HEK293 (cell line): ENCODE data around the gene THBS1.

Source experiments
- CTCF ChIA-PET: fragments of 350-600 bp; formaldehyde crosslinking; extraction: SDS; loops from one replicate; lab custom pipeline; 2021; ENCODE audit warnings: antibody characterized with exemption; lab: Yijun Ruan, JAX
- POLR2A ChIA-PET: fragments of 300-600 bp; formaldehyde crosslinking; extraction: SDS; loops from one replicate; lab custom pipeline; 2020; ENCODE audit warnings: antibody characterized with exemption, inconsistent platforms; lab: Yijun Ruan, JAX
- H3K27ac ChIP-seq: fragments of 200-500 bp; sonication (Bioruptor generic); 2 replicates; pipeline ENCODE4 v1.5.1; 2014; ENCODE audit warnings: low read depth, low read length, control low read depth, inconsistent platforms; ENCODE audit errors: extremely low read depth
- H3K36me3 ChIP-seq, 2 experiments: fragments of 200-500 bp in 1 of 2; sonication (Bioruptor generic) in 1 of 2; 1 replicate in 1 of 2; 2 replicates in 1 of 2; pipeline ENCODE4 v1.5.1; 2014 to 2017; ENCODE audit warnings: inconsistent platforms in 2 of 2, low read length in 2 of 2; ENCODE audit not compliant: control insufficient read depth in 2 of 2, insufficient read depth in 1 of 2
- H3K4me1 ChIP-seq: fragments of 200-500 bp; sonication (Bioruptor generic); 2 replicates; pipeline ENCODE4 v1.5.1; 2014; ENCODE audit warnings: mild to moderate bottlenecking, low read length, inconsistent platforms; ENCODE audit not compliant: control insufficient read depth, insufficient read depth
- H3K4me3 ChIP-seq: 2 replicates; pipeline ENCODE4 v1.5.1; 2011; ENCODE audit warnings: low read depth, mild to moderate bottlenecking, control low read depth, low read length, moderate library complexity
- H3K9me3 ChIP-seq: fragments of 200-500 bp; sonication (Bioruptor generic); 2 replicates; pipeline ENCODE4 v1.5.1; 2014; ENCODE audit warnings: low read depth, low read length, inconsistent platforms; ENCODE audit not compliant: control insufficient read depth, insufficient read depth
- INSM2 ChIP-seq: fragments of 450-650 bp; formaldehyde crosslinking; IDR thresholded peaks from 2 replicates; pipeline ENCODE4 v1.5.1; 2016; ENCODE audit warnings: missing biosample characterization, missing genetic modification characterization
- OVOL3 ChIP-seq: fragments of 450-650 bp; formaldehyde crosslinking; IDR thresholded peaks from 2 replicates; pipeline ENCODE4 v1.5.1; 2016; ENCODE audit warnings: missing biosample characterization, missing genetic modification characterization
- SP3 ChIP-seq: fragments of 450-650 bp; formaldehyde crosslinking; IDR thresholded peaks from 2 replicates; pipeline ENCODE4 v1.5.1; 2016; ENCODE audit warnings: missing biosample characterization, missing genetic modification characterization
- SP7 ChIP-seq: fragments of 450-650 bp; formaldehyde crosslinking; IDR thresholded peaks from 2 replicates; pipeline ENCODE4 v1.5.1; 2016; ENCODE audit warnings: missing biosample characterization, missing genetic modification characterization
- TSHZ1 ChIP-seq: fragments of 450-650 bp; formaldehyde crosslinking; IDR thresholded peaks from 2 replicates; pipeline ENCODE4 v1.5.1; 2016; ENCODE audit warnings: missing biosample characterization, missing genetic modification characterization, borderline replicate concordance
- YY2 ChIP-seq: fragments of 450-650 bp; formaldehyde crosslinking; IDR thresholded peaks from 2 replicates; pipeline ENCODE4 v1.5.1; 2016; ENCODE audit warnings: missing biosample characterization, missing genetic modification characterization
- ZBTB17 ChIP-seq: fragments of 450-650 bp; formaldehyde crosslinking; IDR thresholded peaks from 2 replicates; pipeline ENCODE4 v1.5.1; 2016; ENCODE audit warnings: missing biosample characterization, missing genetic modification characterization
- ZBTB20 ChIP-seq: fragments of 450-650 bp; formaldehyde crosslinking; IDR thresholded peaks from 2 replicates; pipeline ENCODE4 v1.5.1; 2016; ENCODE audit warnings: missing biosample characterization, missing genetic modification characterization
- ZNF211 ChIP-seq: fragments of 450-650 bp; formaldehyde crosslinking; IDR thresholded peaks from 2 replicates; pipeline ENCODE4 v1.5.1; 2016; ENCODE audit warnings: low read depth, missing biosample characterization, missing genetic modification characterization
- ZNF221 ChIP-seq: fragments of 450-650 bp; formaldehyde crosslinking; IDR thresholded peaks from 2 replicates; pipeline ENCODE4 v1.5.1; 2017; ENCODE audit warnings: missing biosample characterization, missing genetic modification characterization, borderline replicate concordance
- ZNF26 ChIP-seq: fragments of 450-650 bp; formaldehyde crosslinking; IDR thresholded peaks from 2 replicates; pipeline ENCODE4 v1.5.1; 2016; ENCODE audit warnings: missing biosample characterization, missing genetic modification characterization
- ZNF311 ChIP-seq: fragments of 450-650 bp; formaldehyde crosslinking; IDR thresholded peaks from 2 replicates; pipeline ENCODE4 v1.5.1; 2017; ENCODE audit warnings: missing biosample characterization, missing genetic modification characterization, borderline replicate concordance
- ZNF354C ChIP-seq: fragments of 450-650 bp; formaldehyde crosslinking; IDR thresholded peaks from 2 replicates; pipeline ENCODE4 v1.5.1; 2016; ENCODE audit warnings: missing biosample characterization, missing genetic modification characterization, low read depth, borderline replicate concordance
- ZNF394 ChIP-seq: fragments of 450-650 bp; formaldehyde crosslinking; IDR thresholded peaks from 2 replicates; pipeline ENCODE4 v1.5.1; 2016; ENCODE audit warnings: missing biosample characterization, missing genetic modification characterization, mild to moderate bottlenecking, moderate library complexity, borderline replicate concordance
- ZNF501 ChIP-seq: fragments of 450-650 bp; formaldehyde crosslinking; IDR thresholded peaks from 2 replicates; pipeline ENCODE4 v1.5.1; 2016; ENCODE audit warnings: missing biosample characterization, missing genetic modification characterization
- ZNF521 ChIP-seq: fragments of 450-650 bp; formaldehyde crosslinking; IDR thresholded peaks from 2 replicates; pipeline ENCODE4 v1.5.1; 2017; ENCODE audit warnings: missing biosample characterization, mild to moderate bottlenecking, missing genetic modification characterization
- ZNF621 ChIP-seq: fragments of 450-650 bp; formaldehyde crosslinking; IDR thresholded peaks from 2 replicates; pipeline ENCODE4 v1.5.1; 2017; ENCODE audit warnings: missing biosample characterization, missing genetic modification characterization
- ZNF843 ChIP-seq: fragments of 450-650 bp; formaldehyde crosslinking; IDR thresholded peaks from 2 replicates; pipeline ENCODE4 v1.5.1; 2016; ENCODE audit warnings: missing biosample characterization, missing genetic modification characterization
- TF ChIP-seq, protein P1 (sequence below): fragments of 450-650 bp; formaldehyde crosslinking; IDR thresholded peaks from 2 replicates; pipeline ENCODE4 v1.5.1; 2016; ENCODE audit warnings: missing biosample characterization, missing genetic modification characterization
- TF ChIP-seq, protein P2 (sequence below): fragments of 450-650 bp; formaldehyde crosslinking; IDR thresholded peaks from 2 replicates; pipeline ENCODE4 v1.5.1; 2016; ENCODE audit warnings: missing biosample characterization, missing genetic modification characterization, low read depth
- TF ChIP-seq, protein P3 (sequence below): fragments of 450-650 bp; formaldehyde crosslinking; IDR thresholded peaks from 2 replicates; pipeline ENCODE4 v1.5.1; 2016; ENCODE audit warnings: missing biosample characterization, missing genetic modification characterization

THBS1 gene

GRCh38 chr15:39631357-39631756 is 50.5 kb downstream of the THBS1 start (continued):
- no peak for TF ChIP-seq TSHZ1 (tag by site-specific recombination)
- TF ChIP-seq ZNF501 (tag by site-specific recombination): no peak
- TF ChIP-seq ZNF221 (tag by site-specific recombination): no peak

GRCh38 chr15:39638041-39638440 is 57.2 kb downstream of the THBS1 start:
- H3K27ac ChIP-seq: no peak overlapping the region
- no peaks in the 10 kb centered on the region for H3K4me1 ChIP-seq
- POLR2A ChIA-PET: no interaction called here
- H3K9me3 ChIP-seq: no peaks in the 10 kb centered on the region
- no peaks in the 10 kb centered on the region for H3K36me3 ChIP-seq
- TF ChIP-seq ZBTB17 (tag by site-specific recombination): no peak
- TF ChIP-seq ZNF394 (tag by site-specific recombination): no peak
- no peak for TF ChIP-seq YY2 (tag by site-specific recombination)
- TF ChIP-seq, protein P1, sequence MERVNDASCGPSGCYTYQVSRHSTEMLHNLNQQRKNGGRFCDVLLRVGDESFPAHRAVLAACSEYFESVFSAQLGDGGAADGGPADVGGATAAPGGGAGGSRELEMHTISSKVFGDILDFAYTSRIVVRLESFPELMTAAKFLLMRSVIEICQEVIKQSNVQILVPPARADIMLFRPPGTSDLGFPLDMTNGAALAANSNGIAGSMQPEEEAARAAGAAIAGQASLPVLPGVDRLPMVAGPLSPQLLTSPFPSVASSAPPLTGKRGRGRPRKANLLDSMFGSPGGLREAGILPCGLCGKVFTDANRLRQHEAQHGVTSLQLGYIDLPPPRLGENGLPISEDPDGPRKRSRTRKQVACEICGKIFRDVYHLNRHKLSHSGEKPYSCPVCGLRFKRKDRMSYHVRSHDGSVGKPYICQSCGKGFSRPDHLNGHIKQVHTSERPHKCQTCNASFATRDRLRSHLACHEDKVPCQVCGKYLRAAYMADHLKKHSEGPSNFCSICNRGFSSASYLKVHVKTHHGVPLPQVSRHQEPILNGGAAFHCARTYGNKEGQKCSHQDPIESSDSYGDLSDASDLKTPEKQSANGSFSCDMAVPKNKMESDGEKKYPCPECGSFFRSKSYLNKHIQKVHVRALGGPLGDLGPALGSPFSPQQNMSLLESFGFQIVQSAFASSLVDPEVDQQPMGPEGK (tag by site-specific recombination): no peak
- TF ChIP-seq SP7: no peak
- TF ChIP-seq, protein P2, sequence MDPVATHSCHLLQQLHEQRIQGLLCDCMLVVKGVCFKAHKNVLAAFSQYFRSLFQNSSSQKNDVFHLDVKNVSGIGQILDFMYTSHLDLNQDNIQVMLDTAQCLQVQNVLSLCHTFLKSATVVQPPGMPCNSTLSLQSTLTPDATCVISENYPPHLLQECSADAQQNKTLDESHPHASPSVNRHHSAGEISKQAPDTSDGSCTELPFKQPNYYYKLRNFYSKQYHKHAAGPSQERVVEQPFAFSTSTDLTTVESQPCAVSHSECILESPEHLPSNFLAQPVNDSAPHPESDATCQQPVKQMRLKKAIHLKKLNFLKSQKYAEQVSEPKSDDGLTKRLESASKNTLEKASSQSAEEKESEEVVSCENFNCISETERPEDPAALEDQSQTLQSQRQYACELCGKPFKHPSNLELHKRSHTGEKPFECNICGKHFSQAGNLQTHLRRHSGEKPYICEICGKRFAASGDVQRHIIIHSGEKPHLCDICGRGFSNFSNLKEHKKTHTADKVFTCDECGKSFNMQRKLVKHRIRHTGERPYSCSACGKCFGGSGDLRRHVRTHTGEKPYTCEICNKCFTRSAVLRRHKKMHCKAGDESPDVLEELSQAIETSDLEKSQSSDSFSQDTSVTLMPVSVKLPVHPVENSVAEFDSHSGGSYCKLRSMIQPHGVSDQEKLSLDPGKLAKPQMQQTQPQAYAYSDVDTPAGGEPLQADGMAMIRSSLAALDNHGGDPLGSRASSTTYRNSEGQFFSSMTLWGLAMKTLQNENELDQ: no peak
- TF ChIP-seq ZNF26 (tag by site-specific recombination): no peak
- TF ChIP-seq ZBTB20 (tag by site-specific recombination): no peak
- TF ChIP-seq SP3 (tag by site-specific recombination): no peak
- TF ChIP-seq ZNF621 (tag by site-specific recombination): no peak
- TF ChIP-seq, all 188 proteins: peak for 0
- CTCF ChIA-PET: no interaction called here
- no peak overlapping the region for H3K4me3 ChIP-seq

- no peak overlapping the region for H3K27ac ChIP-seq
- H3K4me3 ChIP-seq: no peak overlapping the region
- no peaks in the 10 kb centered on the region for H3K36me3 ChIP-seq
- H3K4me1 ChIP-seq: no peaks in the 10 kb centered on the region
- H3K9me3 ChIP-seq: no peaks in the 10 kb centered on the region
- ChIA-PET POLR2A (no interaction called here), CTCF (no interaction called here)
- TF ChIP-seq ZNF311 (tag by site-specific recombination) (no peak), ZNF621 (tag by site-specific recombination) (no peak), INSM2 (tag by site-specific recombination) (no peak), ZNF843 (tag by site-specific recombination) (no peak), YY2 (tag by site-specific recombination) (no peak), ZNF354C (tag by site-specific recombination) (no peak), ZNF211 (no peak), OVOL3 (no peak), ZNF521 (no peak)
- TF ChIP-seq, protein P3, sequence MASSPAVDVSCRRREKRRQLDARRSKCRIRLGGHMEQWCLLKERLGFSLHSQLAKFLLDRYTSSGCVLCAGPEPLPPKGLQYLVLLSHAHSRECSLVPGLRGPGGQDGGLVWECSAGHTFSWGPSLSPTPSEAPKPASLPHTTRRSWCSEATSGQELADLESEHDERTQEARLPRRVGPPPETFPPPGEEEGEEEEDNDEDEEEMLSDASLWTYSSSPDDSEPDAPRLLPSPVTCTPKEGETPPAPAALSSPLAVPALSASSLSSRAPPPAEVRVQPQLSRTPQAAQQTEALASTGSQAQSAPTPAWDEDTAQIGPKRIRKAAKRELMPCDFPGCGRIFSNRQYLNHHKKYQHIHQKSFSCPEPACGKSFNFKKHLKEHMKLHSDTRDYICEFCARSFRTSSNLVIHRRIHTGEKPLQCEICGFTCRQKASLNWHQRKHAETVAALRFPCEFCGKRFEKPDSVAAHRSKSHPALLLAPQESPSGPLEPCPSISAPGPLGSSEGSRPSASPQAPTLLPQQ (tag by site-specific recombination): no peak
These were observed 58.2 kb downstream of the THBS1 start for GRCh38 chr15:39639037-39639436.
